D341Med (cell line): Measurements from ENCODE around the gene OR52E6.

Experiments
- DNase-seq: peaks from one replicate; pipeline ENCODE4 v3.0.0; 2012; ENCODE audit warnings: low spot score

OR52E6 gene

GRCh38 chr11:5841797-5842196, at the start of gene OR52E6:
Gene OR52E6 (minus strand): TSS chr11:5841897. CDS start chr11:5841897, 0 bp downstream.
- DNase-seq: no peak

- no peak for DNase-seq
Measured at GRCh38 chr11:5891216-5891800, 49.6 kb upstream of the OR52E6 start.

- no peak for DNase-seq
Measured at GRCh38 chr11:5887661-5888060, 46.0 kb upstream of the OR52E6 start.

- DNase-seq: no peak
Measured at GRCh38 chr11:5887172-5887571, 45.5 kb upstream of the OR52E6 start.

- no peak for DNase-seq
Measured at GRCh38 chr11:5881756-5882155, 40.1 kb upstream of the OR52E6 start.

GRCh38 chr11:5880329-5880728, 38.6 kb upstream of the OR52E6 start, which contains the start of gene OR52E4:
Gene OR52E4 (plus strand): TSS chr11:5880629. CDS start chr11:5884293, 3,664 bp downstream.
- no peak for DNase-seq

GRCh38 chr11:5878564-5878963, 36.9 kb upstream of the OR52E6 start:
- DNase-seq: no peak

GRCh38 chr11:5865826-5866225, 24.1 kb upstream of the OR52E6 start:
- DNase-seq: no peak

GRCh38 chr11:5857590-5857989, 15.9 kb upstream of the OR52E6 start, which contains the start of gene OR52E8:
Gene OR52E8 (minus strand): TSS chr11:5857690. CDS start chr11:5857690, 0 bp downstream.
- DNase-seq: no peak

GRCh38 chr11:5851002-5851401, 9.3 kb upstream of the OR52E6 start:
- DNase-seq: no peak

- no peak for DNase-seq
Measured at GRCh38 chr11:5847711-5848110, 6.0 kb upstream of the OR52E6 start.

- no peak for DNase-seq
Measured at GRCh38 chr11:5846701-5847100, 5.0 kb upstream of the OR52E6 start.

GRCh38 chr11:5837695-5838094, 4.0 kb downstream of the OR52E6 start:
- DNase-seq: no peak

- no peak for DNase-seq
Measured at GRCh38 chr11:5833446-5833845, 8.3 kb downstream of the OR52E6 start.

GRCh38 chr11:5831196-5831829, 10.4 kb downstream of the OR52E6 start:
- no peak for DNase-seq

GRCh38 chr11:5818245-5818886, 23.3 kb downstream of the OR52E6 start:
- DNase-seq: no peak

- DNase-seq: no peak
Measured at GRCh38 chr11:5815534-5815933, 26.2 kb downstream of the OR52E6 start.

GRCh38 chr11:5809905-5810795, 31.5 kb downstream of the OR52E6 start:
- DNase-seq: no peak

GRCh38 chr11:5809122-5809519, 32.6 kb downstream of the OR52E6 start:
- no peak for DNase-seq

- DNase-seq: peak; percentile 33
Measured at GRCh38 chr11:5808500-5809121, 33.1 kb downstream of the OR52E6 start, which contains the start of gene OR52N2. Gene OR52N2 (plus strand): TSS chr11:5808924. CDS start chr11:5820336, 11,412 bp downstream.

- DNase-seq: no peak
Measured at GRCh38 chr11:5807580-5807979, 34.1 kb downstream of the OR52E6 start.

GRCh38 chr11:5803982-5804381, 37.7 kb downstream of the OR52E6 start:
- DNase-seq: no peak
